Measurements from ENCODE around the gene SOCS2. TPM values are rescaled to one million over a fixed set of nuclear protein-coding genes. Genes with fewer than 3 reads are reported as not detected.
"Not testable (repeated sequence)": the region's sequence is repeated elsewhere in the genome, so short reads cannot be mapped to it uniquely, and the experiment has no call there.

SOCS2 gene
- polyA plus RNA-seq, 1 donor (not counting 4 experiments of a cell fraction or from before 2014, with no cell fraction given): 15.0 TPM

GRCh38 chr12:93622485-93622884 lies 50.0 kb downstream of the SOCS2 start:
- H3K27me3 ChIP-seq (ENCODE audit: control insufficient read depth, extremely low read depth, insufficient read depth, low read length): no peaks in the 10 kb centered on the region
- no peak overlapping the region for H3K4me3 ChIP-seq (ENCODE audit: control insufficient read depth in 2 of 3, extremely low read depth in 1 of 3, insufficient read depth in 2 of 3, low read depth in 1 of 3, low read length in 3 of 3)
- no peaks in the 10 kb centered on the region for H3K36me3 ChIP-seq (ENCODE audit: control insufficient read depth in 2 of 2, extremely low read depth in 1 of 2, insufficient read depth in 2 of 2, low read length in 2 of 2)
- no peaks in the 10 kb centered on the region for H3K9me3 ChIP-seq (ENCODE audit: control insufficient read depth, low read depth, low read length)
- no peaks in the 10 kb centered on the region for H3K79me2 ChIP-seq (ENCODE audit: control insufficient read depth, insufficient read depth, low read length)
- H2AFZ ChIP-seq (ENCODE audit: control insufficient read depth, low read length): no peak overlapping the region
- DNase-seq (ENCODE audit: low read depth, low spot score) (no peak), FAIRE-seq (no peak)
- no peak overlapping the region for H3K4me2 ChIP-seq (ENCODE audit: control insufficient read depth, extremely low read depth, insufficient read depth, low read depth, low read length)
- H3K9me1 ChIP-seq (ENCODE audit: control insufficient read depth, extremely low read depth, insufficient read depth, low read length): no peaks in the 10 kb centered on the region
- no peak for TF ChIP-seq EZH2 (IDR thresholded peaks at IDR 0.05; ENCODE audit: low read length)
- TF ChIP-seq CTCF (optimal IDR thresholded peaks at IDR 0.05 in 1 of 3, IDR thresholded peaks at IDR 0.05 in 1 of 3, conservative IDR thresholded peaks at IDR 0.05 in 1 of 3; ENCODE audit: extremely low read depth in 1 of 3, insufficient read depth in 2 of 3, low read length in 3 of 3): no peak
- H3K9ac ChIP-seq (ENCODE audit: control insufficient read depth, extremely low read depth, insufficient read depth, low read length): no peak overlapping the region
- H3K27ac ChIP-seq (ENCODE audit: control insufficient read depth, insufficient read depth, low read length): no peak overlapping the region
- peaks cover 18% of the 10 kb centered on the region for H3K4me1 ChIP-seq (ENCODE audit: control insufficient read depth, extremely low read depth, insufficient read depth, low read length)
- dilution Hi-C loops (cut with MboI; ENCODE audit: extremely low pct_ligation_motif_present, low sequenced_read_pairs): no loop called here
- no peaks in the 10 kb centered on the region for H4K20me1 ChIP-seq (ENCODE audit: control insufficient read depth, extremely low read depth, insufficient read depth, low read length)

- Histone ChIP-seq H3K9me1 (ENCODE audit: control insufficient read depth, extremely low read depth, insufficient read depth, low read length) (no peaks in the 10 kb centered on the region), H3K79me2 (ENCODE audit: control insufficient read depth, insufficient read depth, low read length) (no peaks in the 10 kb centered on the region), H3K4me1 (ENCODE audit: control insufficient read depth, extremely low read depth, insufficient read depth, low read length) (peaks cover 18% of the 10 kb centered on the region), H3K4me2 (ENCODE audit: control insufficient read depth, extremely low read depth, insufficient read depth, low read depth, low read length) (peak overlapping the region; percentile 92), H4K20me1 (ENCODE audit: control insufficient read depth, extremely low read depth, insufficient read depth, low read length) (no peaks in the 10 kb centered on the region), H3K27ac (ENCODE audit: control insufficient read depth, insufficient read depth, low read length) (peak overlapping the region; percentile 98), H3K4me3 (ENCODE audit: control insufficient read depth in 2 of 3, extremely low read depth in 1 of 3, insufficient read depth in 2 of 3, low read depth in 1 of 3, low read length in 3 of 3) (peak overlapping the region in 2 of 3 experiments; percentile 52 to 55), H3K27me3 (ENCODE audit: control insufficient read depth, extremely low read depth, insufficient read depth, low read length) (no peaks in the 10 kb centered on the region), H3K36me3 (ENCODE audit: control insufficient read depth in 2 of 2, extremely low read depth in 1 of 2, insufficient read depth in 2 of 2, low read length in 2 of 2) (no peaks in the 10 kb centered on the region), H3K9ac (ENCODE audit: control insufficient read depth, extremely low read depth, insufficient read depth, low read length) (peak overlapping the region; percentile 76), H3K9me3 (ENCODE audit: control insufficient read depth, low read depth, low read length) (no peaks in the 10 kb centered on the region), H2AFZ (ENCODE audit: control insufficient read depth, low read length) (peak overlapping the region; percentile 84)
- TF ChIP-seq CTCF (optimal IDR thresholded peaks at IDR 0.05 in 1 of 3, IDR thresholded peaks at IDR 0.05 in 1 of 3, conservative IDR thresholded peaks at IDR 0.05 in 1 of 3; ENCODE audit: extremely low read depth in 1 of 3, insufficient read depth in 2 of 3, low read length in 3 of 3) (no peak), EZH2 (IDR thresholded peaks at IDR 0.05; ENCODE audit: low read length) (no peak)
- DNase-seq (ENCODE audit: low read depth, low spot score) (peak; percentile 89), FAIRE-seq (peak; percentile 58)
- dilution Hi-C loops (cut with MboI; ENCODE audit: extremely low pct_ligation_motif_present, low sequenced_read_pairs): no loop called here
These were observed 52.3 kb downstream of the SOCS2 start for GRCh38 chr12:93624595-93625294.

- H3K9me1 ChIP-seq (ENCODE audit: control insufficient read depth, extremely low read depth, insufficient read depth, low read length); H3K79me2 ChIP-seq (ENCODE audit: control insufficient read depth, insufficient read depth, low read length); DNase-seq (ENCODE audit: low read depth, low spot score); H3K4me3 ChIP-seq (ENCODE audit: control insufficient read depth in 2 of 3, extremely low read depth in 1 of 3, insufficient read depth in 2 of 3, low read depth in 1 of 3, low read length in 3 of 3); dilution Hi-C loops (cut with MboI; ENCODE audit: extremely low pct_ligation_motif_present, low sequenced_read_pairs); FAIRE-seq; H3K27me3 ChIP-seq (ENCODE audit: control insufficient read depth, extremely low read depth, insufficient read depth, low read length); H3K9me3 ChIP-seq (ENCODE audit: control insufficient read depth, low read depth, low read length); H4K20me1 ChIP-seq (ENCODE audit: control insufficient read depth, extremely low read depth, insufficient read depth, low read length); H3K36me3 ChIP-seq (ENCODE audit: control insufficient read depth in 2 of 2, extremely low read depth in 1 of 2, insufficient read depth in 2 of 2, low read length in 2 of 2); H2AFZ ChIP-seq (ENCODE audit: control insufficient read depth, low read length): not testable (repeated sequence)
- H3K9ac ChIP-seq (ENCODE audit: control insufficient read depth, extremely low read depth, insufficient read depth, low read length): peak overlapping the region; percentile 39
- H3K4me1 ChIP-seq (ENCODE audit: control insufficient read depth, extremely low read depth, insufficient read depth, low read length): peaks cover 18% of the 10 kb centered on the region
- peak overlapping the region; percentile 98 for H3K27ac ChIP-seq (ENCODE audit: control insufficient read depth, insufficient read depth, low read length)
- H3K4me2 ChIP-seq (ENCODE audit: control insufficient read depth, extremely low read depth, insufficient read depth, low read depth, low read length): peak overlapping the region; percentile 92
These were observed 52.8 kb downstream of the SOCS2 start for GRCh38 chr12:93625295-93625645.

Data from keratinocyte (primary cell).